Mucosa of descending colon (tissue), 3 donors: ENCODE data around the gene TMEM132C. TPM values are rescaled to one million over a fixed set of nuclear protein-coding genes. Genes with fewer than 3 reads are reported as not detected.

Source experiments
- ATAC-seq: fragments of 200-7000 bp; cut with Tn5 transposase; one replicate; pipeline ENCODE4 v1.9.1; 2020; ENCODE audit warnings: mild to moderate bottlenecking, moderate library complexity
- DNase-seq, 3 donors: peaks; one replicate each; pipeline ENCODE4 v3.0.0-alpha.2; 2020
- H3K36me3 ChIP-seq: fragments of 200-600 bp; one replicate; pipeline ENCODE4 v1.8.0; 2021; ENCODE audit warnings: low read depth, mild to moderate bottlenecking
- H3K4me1 ChIP-seq: fragments of 200-600 bp; one replicate; pipeline ENCODE4 v1.8.0; 2021; ENCODE audit warnings: low read depth, mild to moderate bottlenecking
- H3K4me3 ChIP-seq: fragments of 200-600 bp; one replicate; pipeline ENCODE4 v1.8.0; 2021; ENCODE audit warnings: mild to moderate bottlenecking
- H3K9me3 ChIP-seq: fragments of 200-600 bp; one replicate; pipeline ENCODE4 v1.8.0; 2021; ENCODE audit warnings: mild to moderate bottlenecking
- intact Hi-C, 2 donors: fragments of 100-400 bp; cut with DNase I in 1 of 2; cut with micrococcal nuclease in 1 of 2; formaldehyde crosslinking; loops; one replicate each; pipeline versions ENCODE4 v1.11.0 to v1.11.1; 2022; cut with DNase I, micrococcal nuclease
- total RNA-seq, 3 donors: library from RNA; stranded (reverse); fragmentation: NEBNext Ultra II Directional in 2 of 3; extraction: Animal tissue kit (Norgen Biotek cat#: 25700) in 2 of 3; gene quantifications; one replicate each; pipeline versions ENCODE4 v1.2.1 to v1.2.4, GENCODE V29; 2021 to 2023
- TF ChIP-seq, protein P1 (sequence below): fragments of 200-600 bp; IDR thresholded peaks from one replicate; pipeline ENCODE4 v1.8.0; 2022; ENCODE audit warnings: antibody characterized with exemption, mild to moderate bottlenecking
- donor health status: DM: no; HTN: no; CAD: no; lungs with moderate emphysema.
- donor health status: DM: no; HTN: no; CAD: no.
- donor health status: DM: no; HTN: yes; CAD: no.

TMEM132C gene
- total RNA-seq, 3 donors from 2014 or later = 0.23 to 2.4 (median 1.2) TPM

DNA sequence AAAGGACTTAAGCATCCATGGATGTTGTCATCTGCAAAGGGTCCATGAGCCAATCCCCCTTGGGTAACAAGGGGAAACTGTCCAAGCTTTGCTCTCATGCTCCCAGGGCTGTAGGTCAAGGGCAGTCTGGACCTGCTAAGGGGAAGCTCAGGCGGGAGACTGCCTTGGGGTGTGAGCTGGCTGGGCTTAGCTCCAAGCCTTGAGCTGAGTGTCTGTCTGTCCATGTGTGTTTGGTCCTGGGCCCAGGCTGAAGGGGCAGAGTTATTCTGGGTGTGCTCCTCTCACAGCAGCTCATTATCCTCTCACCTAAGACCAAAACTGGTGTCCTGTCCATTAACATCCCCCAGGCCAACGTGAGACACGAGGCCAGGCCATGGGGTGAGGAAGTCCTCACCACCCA is 282.0 kb downstream of the TMEM132C start:
- no peak for DNase-seq
- TF ChIP-seq, protein P1, sequence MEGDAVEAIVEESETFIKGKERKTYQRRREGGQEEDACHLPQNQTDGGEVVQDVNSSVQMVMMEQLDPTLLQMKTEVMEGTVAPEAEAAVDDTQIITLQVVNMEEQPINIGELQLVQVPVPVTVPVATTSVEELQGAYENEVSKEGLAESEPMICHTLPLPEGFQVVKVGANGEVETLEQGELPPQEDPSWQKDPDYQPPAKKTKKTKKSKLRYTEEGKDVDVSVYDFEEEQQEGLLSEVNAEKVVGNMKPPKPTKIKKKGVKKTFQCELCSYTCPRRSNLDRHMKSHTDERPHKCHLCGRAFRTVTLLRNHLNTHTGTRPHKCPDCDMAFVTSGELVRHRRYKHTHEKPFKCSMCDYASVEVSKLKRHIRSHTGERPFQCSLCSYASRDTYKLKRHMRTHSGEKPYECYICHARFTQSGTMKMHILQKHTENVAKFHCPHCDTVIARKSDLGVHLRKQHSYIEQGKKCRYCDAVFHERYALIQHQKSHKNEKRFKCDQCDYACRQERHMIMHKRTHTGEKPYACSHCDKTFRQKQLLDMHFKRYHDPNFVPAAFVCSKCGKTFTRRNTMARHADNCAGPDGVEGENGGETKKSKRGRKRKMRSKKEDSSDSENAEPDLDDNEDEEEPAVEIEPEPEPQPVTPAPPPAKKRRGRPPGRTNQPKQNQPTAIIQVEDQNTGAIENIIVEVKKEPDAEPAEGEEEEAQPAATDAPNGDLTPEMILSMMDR = no peak
- ATAC-seq = no peak
- Histone ChIP-seq H3K4me3 (no peak overlapping the region), H3K4me1 (no peaks in the 10 kb centered on the region), H3K36me3 (no peaks in the 10 kb centered on the region), H3K9me3 (no peaks in the 10 kb centered on the region)
- intact Hi-C loops = no loop called here

DNA sequence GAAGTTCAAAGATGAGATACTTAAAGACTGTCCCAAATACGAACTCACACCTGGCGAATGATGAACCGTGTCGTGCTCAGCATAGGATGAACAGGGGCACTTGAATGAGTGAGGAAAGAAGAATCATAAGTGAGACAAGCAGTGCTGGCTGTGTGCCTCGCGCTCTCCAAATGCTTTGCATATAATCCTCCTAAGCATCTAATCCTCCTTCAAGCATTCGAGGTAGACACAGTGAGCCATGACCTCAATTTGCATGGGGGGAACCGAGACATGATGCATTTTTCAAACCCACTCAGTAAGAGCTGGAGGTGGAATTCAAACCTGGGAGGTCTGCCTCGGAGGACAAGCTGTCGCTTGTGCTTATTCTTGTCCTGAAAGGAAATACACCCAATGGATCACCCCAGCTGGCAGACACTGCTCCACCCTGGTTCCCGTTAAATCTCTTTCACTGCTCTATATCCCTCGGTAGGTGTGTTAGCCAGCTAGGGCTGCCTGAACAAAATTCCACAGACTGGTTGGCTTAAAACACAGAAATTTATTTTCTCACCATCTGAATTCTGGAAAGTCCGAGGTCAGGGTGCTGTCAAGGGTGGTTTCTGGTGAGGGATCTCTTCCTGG is 282.7 kb downstream of the TMEM132C start:
- H3K9me3 ChIP-seq = no peaks in the 10 kb centered on the region
- no peaks in the 10 kb centered on the region for H3K36me3 ChIP-seq
- TF ChIP-seq, protein P1 = no peak
- ATAC-seq (no peak), DNase-seq (no peak)
- intact Hi-C loops = no loop called here
- H3K4me3 ChIP-seq = no peak overlapping the region
- H3K4me1 ChIP-seq = no peaks in the 10 kb centered on the region

DNA sequence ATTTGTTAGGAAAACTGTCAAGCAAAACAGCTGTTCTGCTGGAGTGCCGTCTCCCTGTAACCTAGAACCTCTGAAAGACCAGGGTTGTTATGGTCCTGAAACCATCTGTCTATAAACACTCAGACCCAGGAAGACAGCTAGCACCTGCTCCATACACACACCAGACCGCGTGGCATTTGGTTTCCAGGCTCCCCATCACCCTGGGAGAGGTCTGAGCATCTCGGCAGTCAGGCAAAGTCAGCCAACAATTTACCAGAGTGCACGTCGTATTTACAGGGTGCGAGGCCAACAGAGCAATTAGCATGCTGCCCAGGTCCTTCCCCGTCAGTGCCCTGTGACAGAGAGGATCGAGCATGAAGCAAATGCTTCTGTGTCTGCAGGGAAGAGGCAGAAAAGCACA is 284.3 kb downstream of the TMEM132C start:
- Histone ChIP-seq H3K36me3 (no peaks in the 10 kb centered on the region), H3K9me3 (no peaks in the 10 kb centered on the region), H3K4me3 (no peak overlapping the region), H3K4me1 (no peaks in the 10 kb centered on the region)
- TF ChIP-seq, protein P1 = no peak
- DNase-seq = no peak
- ATAC-seq = peak; percentile 19
- intact Hi-C loops = no loop called here

DNA sequence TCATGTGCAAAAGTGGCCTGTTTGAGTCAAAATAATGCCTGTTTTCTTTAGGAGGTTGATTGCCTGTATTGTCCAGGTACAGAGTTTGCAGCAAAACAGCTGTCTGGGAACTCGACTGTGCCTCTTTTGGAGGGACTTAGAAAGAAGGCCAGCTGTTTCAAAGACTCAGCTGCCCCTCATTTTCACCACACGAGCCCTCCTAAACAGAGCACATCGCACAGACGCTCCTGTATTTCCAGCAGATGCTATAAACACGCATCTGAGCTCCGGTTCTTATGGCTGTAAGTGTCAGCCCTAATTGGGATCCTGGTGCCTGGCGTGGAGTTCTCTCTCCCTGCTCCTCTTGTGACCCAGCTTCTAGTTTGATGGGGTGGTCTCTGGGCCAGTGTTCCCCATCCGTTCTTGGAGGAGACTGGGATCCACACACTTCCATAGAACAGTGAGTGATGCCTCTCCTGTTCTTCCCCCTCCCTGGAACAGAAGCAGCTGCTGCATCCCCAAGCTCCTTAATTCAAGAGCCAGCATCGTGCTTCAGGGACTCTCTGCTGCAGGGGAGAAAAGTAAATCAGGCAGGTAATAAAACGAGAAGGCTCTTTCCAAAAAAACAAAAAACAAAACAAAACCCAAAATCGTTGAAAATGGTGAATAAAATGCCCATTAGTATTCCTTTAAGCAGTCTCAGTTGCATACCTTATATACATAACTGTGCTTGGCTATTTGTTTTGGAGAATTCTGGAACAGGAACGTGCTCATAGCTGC is 287.8 kb downstream of the TMEM132C start:
- no peak for ATAC-seq
- peaks cover 2% of the 10 kb centered on the region for H3K9me3 ChIP-seq
- no peak for DNase-seq
- H3K4me3 ChIP-seq = no peak overlapping the region
- no peaks in the 10 kb centered on the region for H3K36me3 ChIP-seq
- TF ChIP-seq, protein P1 = no peak
- intact Hi-C loops = no loop called here
- H3K4me1 ChIP-seq = no peaks in the 10 kb centered on the region

DNA sequence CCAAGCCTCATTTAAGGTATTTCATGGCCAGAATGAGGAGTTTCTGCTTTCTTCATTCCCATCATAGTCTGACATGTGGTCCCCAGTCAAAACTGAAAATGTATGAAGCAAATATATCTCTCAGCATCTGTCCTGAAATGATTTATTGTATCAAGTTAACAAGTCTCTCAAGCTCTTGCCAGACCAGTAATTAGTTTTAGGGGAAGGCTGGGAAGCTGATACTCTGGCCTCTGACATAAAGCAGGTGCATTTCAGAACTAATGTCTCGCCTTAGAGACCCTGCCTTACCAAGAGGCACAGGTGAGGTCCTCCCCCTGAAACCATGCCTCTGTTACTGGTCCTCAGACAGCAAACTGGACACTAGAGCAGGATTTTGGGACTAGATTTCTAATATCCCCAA is 290.3 kb downstream of the TMEM132C start:
- Histone ChIP-seq H3K36me3 (no peaks in the 10 kb centered on the region), H3K9me3 (peaks cover 2% of the 10 kb centered on the region), H3K4me1 (no peaks in the 10 kb centered on the region), H3K4me3 (no peak overlapping the region)
- ATAC-seq = no peak
- TF ChIP-seq, protein P1 = no peak
- DNase-seq = no peak
- intact Hi-C loops = no loop called here
